GM11168 (cell line): Measurements from ENCODE around the gene VAT1L.

Source experiments
- in situ Hi-C: fragments of 300-500 bp; cut with MboI; formaldehyde crosslinking; loops from one replicate; pipeline ENCODE4 v1.12.0; 2022; ENCODE audit warnings: low sequenced_read_pairs; ENCODE audit not compliant: unreplicated experiment

The VAT1L gene

DNA sequence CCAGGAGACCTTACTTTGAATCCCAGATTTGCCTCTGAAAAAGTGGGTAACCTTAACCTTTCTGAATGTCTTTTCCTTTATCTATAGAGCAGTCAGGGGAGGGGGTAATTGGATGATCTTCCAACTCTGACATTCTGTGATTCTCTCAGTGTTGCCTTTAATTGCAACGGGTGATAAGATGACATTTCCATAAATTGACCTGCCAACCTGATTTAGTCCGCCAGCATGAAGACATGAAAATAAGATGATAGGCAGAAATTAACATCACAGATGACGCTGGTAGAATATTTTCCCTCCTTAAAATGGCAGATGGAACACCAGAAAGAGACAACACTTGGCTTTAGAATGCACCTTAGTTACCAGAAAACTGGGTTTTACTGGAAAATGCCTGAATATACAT, 72.6 kb downstream of the VAT1L start:
- in situ Hi-C loops = loop anchor here (10.0 kb wide), 1 partner anchor 106 kb away; no protein-coding TSS in a partner anchor

DNA sequence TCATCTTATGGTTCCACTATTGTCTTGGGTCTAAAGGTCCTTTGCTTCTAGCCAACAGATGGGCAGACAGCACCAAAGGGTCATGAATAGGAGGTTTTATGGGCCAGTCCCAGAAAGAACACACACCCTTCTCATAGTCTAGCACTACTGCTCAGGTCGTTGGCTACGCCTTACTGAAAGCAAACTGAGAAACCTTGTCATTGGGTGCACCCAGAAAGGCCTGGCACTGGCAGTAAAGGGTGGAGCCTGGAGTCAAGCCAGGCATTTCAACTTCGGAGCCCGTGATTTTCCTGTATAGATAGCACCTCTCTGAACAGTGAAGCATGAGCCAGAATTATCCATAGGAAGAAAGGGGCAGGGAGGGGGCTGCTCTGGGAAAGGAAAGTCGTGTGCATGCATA, 74.9 kb downstream of the VAT1L start:
- in situ Hi-C loops = loop anchor here (10.0 kb wide), 1 partner anchor 108 kb away; no protein-coding TSS in a partner anchor

GRCh38 chr16:77866752-77867151, 78.4 kb downstream of the VAT1L start:
- in situ Hi-C loops = loop anchor here (10.0 kb wide), 1 partner anchor 112 kb away; no protein-coding TSS in a partner anchor

DNA sequence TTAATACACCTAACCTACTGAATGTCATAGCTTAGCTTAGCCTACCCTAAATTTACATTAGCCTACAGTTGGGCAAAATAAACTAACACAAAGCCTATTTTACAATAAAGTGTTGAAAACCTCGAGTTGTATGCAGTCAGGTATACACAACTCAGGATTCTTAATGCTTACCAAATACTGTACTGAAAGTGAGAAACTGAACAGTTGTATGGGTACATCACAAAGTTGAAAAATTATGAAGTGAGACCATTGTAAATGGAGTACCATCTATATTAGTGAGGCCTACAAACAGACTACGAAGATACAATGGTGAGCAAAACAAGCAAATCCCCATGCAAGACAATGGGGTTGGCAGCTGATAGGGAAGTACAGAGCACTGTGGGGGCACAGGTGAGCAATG, 79.7 kb downstream of the VAT1L start:
- in situ Hi-C loops = loop anchor here (10.0 kb wide), 1 partner anchor 113 kb away; no protein-coding TSS in a partner anchor

GRCh38 chr16:77868478-77868877, 80.1 kb downstream of the VAT1L start:
- in situ Hi-C loops = loop anchor here (10.0 kb wide), 1 partner anchor 114 kb away; no protein-coding TSS in a partner anchor

- in situ Hi-C loops = loop anchor here (10.0 kb wide), 1 partner anchor 115 kb away; no protein-coding TSS in a partner anchor
Observed at GRCh38 chr16:77869997-77870813, 81.8 kb downstream of the VAT1L start.

DNA sequence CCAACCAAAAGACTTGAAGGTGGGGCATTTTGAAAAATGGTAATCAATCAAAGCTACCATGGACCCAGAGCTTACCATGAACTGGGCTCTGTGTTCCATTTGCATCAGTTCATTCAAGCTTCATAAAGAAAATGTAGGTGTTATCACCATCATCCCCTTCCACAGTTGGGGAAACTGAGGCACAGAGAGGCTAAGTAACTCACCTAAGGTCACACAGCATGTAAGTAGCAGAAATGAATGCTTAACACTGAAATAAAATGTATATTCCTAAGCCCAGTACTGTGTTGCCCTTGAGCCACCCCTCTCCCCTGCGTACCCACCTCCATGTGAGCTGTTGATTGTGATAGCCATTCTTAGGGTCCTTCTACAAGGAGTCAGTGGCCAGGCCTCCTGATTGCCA, 83.6 kb downstream of the VAT1L start:
- in situ Hi-C loops = no loop called here

- in situ Hi-C loops = no loop called here
Observed at GRCh38 chr16:77873066-77873465, 84.7 kb downstream of the VAT1L start.

GRCh38 chr16:77874347-77874746, 86.0 kb downstream of the VAT1L start:
- in situ Hi-C loops = no loop called here

GRCh38 chr16:77876776-77877175, 88.4 kb downstream of the VAT1L start:
- in situ Hi-C loops = no loop called here

DNA sequence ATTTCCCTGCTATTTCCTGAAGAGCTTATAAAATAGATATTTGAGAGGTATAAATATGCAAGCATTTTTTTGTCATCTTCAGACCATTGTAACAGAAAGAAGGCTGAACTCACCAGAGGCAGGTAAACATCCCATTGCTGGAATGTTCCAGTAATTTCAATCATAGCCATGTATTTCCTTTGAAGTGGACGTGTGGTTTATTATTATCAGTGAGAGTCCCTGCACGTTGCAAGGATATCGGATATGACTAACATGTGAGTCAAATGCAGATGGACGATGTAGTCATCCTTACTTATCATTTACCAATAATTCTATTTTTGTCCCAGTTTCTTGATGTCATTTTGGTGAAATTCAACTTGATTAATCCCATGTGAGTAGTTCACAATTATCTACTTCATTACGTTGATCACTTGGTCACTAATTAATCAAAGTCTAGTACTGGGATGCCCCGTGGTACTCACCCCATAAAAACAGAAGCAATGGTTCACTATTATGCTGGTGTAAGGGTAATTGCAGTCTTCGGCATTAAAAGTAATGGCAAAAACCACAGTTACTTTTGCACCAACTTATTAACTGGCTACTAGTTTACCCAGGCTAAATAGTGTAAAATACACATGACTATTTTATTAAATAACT, 89.5 kb downstream of the VAT1L start:
- in situ Hi-C loops = no loop called here

GRCh38 chr16:77881355-77882030, 93.1 kb downstream of the VAT1L start:
- in situ Hi-C loops = no loop called here

DNA sequence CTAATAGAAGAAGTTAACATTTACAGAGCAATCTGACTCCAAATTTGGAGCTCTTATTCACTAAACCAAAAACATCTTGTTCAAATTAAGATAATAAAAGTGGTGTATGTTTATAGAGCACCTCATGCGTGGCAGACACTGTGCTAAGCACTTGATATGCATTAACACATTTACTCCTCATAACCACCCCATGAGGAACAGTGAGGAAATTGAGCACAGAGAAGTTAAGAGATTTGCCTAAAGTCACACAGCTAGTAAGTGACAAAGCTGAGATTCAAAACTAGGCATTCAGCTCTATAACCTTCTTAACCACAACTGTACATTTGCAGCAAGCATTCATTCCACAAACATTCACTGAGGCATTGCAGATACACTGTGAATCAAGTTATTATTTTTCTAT, 94.0 kb downstream of the VAT1L start:
- in situ Hi-C loops = no loop called here

- in situ Hi-C loops = no loop called here
Observed at GRCh38 chr16:77885571-77886295, 97.4 kb downstream of the VAT1L start.

- in situ Hi-C loops = no loop called here
Observed at GRCh38 chr16:77888871-77889270, 100.5 kb downstream of the VAT1L start.

DNA sequence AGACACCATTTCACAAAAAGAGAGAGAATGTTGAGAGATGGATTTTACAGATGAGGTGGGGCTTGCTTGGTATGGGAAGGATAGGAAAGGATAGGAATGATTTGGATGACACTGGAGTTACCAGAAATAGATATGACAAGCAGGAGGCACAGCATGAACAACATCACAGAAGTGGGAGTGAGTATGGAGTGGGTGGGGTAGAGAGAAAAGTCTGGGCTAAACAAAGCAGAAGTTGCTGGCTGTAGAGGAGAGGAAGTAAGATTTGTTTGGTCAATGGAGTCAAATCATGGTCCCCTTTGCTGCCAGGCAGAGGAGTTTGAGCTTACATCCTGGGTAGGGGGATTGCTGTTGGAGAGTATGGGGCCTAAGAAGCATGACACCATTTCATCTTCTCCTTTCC, 101.7 kb downstream of the VAT1L start:
- in situ Hi-C loops = no loop called here

GRCh38 chr16:77894162-77894561, 105.8 kb downstream of the VAT1L start:
- in situ Hi-C loops = no loop called here

GRCh38 chr16:77895962-77896361, 107.6 kb downstream of the VAT1L start:
- in situ Hi-C loops = no loop called here

DNA sequence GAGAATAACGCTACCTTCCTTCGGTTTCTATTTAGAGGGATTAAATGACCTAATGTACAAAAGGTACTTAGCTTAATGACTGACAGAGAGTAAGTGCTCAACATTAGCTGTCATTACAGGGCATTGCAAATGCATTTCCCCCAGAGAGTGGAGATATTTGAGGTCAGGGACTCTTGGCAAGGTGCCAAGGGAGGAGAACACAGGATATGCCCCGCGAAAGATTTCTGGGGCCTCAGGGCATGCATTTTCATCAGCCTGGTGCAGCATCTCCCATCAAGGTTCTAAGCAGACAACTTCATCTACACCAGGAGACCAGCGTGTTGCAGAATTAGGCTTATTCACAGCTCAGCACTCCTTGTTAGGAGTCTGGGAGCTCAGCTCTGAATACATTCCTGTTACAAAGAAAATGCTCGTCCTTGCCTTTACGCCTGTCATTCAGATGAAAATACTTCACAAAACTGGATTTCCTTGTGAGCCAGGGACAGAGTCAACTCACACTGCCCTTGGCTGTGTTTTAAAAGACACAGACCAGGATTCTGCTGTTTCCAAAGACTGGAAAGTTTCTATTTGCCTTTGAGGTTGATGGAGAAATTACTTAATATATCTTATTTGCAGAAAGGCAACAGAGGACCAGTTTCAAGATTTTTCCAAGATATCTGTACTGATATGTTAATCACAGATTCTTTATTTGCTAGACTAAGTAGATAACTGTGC, 108.2 kb downstream of the VAT1L start:
- in situ Hi-C loops = no loop called here

- in situ Hi-C loops = no loop called here
Observed at GRCh38 chr16:77897129-77897437, 108.7 kb downstream of the VAT1L start.
